Fibroblast of skin of abdomen (primary cell): ENCODE measurements around the gene CPPED1.
"Not testable (repeated sequence)": the region's sequence is repeated elsewhere in the genome, so short reads cannot be mapped to it uniquely, and the experiment has no call there.

Experiments used
- DNase-seq: peaks from one replicate; pipeline ENCODE4 v3.0.0-alpha.2; 2013

CPPED1 gene

GRCh38 chr16:12801511-12802042 is 2.1 kb downstream of the CPPED1 start:
- peak; percentile 77 for DNase-seq

- no peak for DNase-seq
These were observed 2.9 kb downstream of the CPPED1 start for GRCh38 chr16:12800817-12801216.

- DNase-seq, result not testable (repeated sequence)
These were observed 3.7 kb downstream of the CPPED1 start for GRCh38 chr16:12799996-12800395.

- no peak for DNase-seq
These were observed 4.8 kb downstream of the CPPED1 start for GRCh38 chr16:12798846-12799245.

GRCh38 chr16:12798171-12798570 is 5.5 kb downstream of the CPPED1 start:
- DNase-seq, result no peak

GRCh38 chr16:12796498-12796897 is 7.2 kb downstream of the CPPED1 start:
- DNase-seq, result peak; percentile 28

GRCh38 chr16:12794486-12795387 is 8.9 kb downstream of the CPPED1 start:
- DNase-seq, result no peak

- DNase-seq, result no peak
These were observed 9.8 kb downstream of the CPPED1 start for GRCh38 chr16:12793865-12794240.

GRCh38 chr16:12793120-12793864 is 10.4 kb downstream of the CPPED1 start:
- DNase-seq, result no peak

- not testable (repeated sequence) for DNase-seq
These were observed 11.2 kb downstream of the CPPED1 start for GRCh38 chr16:12792528-12792927.

GRCh38 chr16:12791340-12791739 is 12.3 kb downstream of the CPPED1 start:
- no peak for DNase-seq

- DNase-seq, result no peak
These were observed 14.9 kb downstream of the CPPED1 start for GRCh38 chr16:12788758-12789157.

GRCh38 chr16:12786081-12786480 is 17.6 kb downstream of the CPPED1 start:
- no peak for DNase-seq

GRCh38 chr16:12784076-12784475 is 19.6 kb downstream of the CPPED1 start:
- DNase-seq, result no peak

- no peak for DNase-seq
These were observed 21.9 kb downstream of the CPPED1 start for GRCh38 chr16:12781777-12782176.

GRCh38 chr16:12780467-12780866 is 23.2 kb downstream of the CPPED1 start:
- no peak for DNase-seq

GRCh38 chr16:12778726-12779125 is 25.0 kb downstream of the CPPED1 start:
- no peak for DNase-seq

- DNase-seq, result no peak
These were observed 27.9 kb downstream of the CPPED1 start for GRCh38 chr16:12775656-12776236.

- DNase-seq, result no peak
These were observed 30.5 kb downstream of the CPPED1 start for GRCh38 chr16:12773221-12773620.

- no peak for DNase-seq
These were observed 32.3 kb downstream of the CPPED1 start for GRCh38 chr16:12771341-12771798.

- DNase-seq, result no peak
These were observed 34.2 kb downstream of the CPPED1 start for GRCh38 chr16:12769525-12769924.

- no peak for DNase-seq
These were observed 35.8 kb downstream of the CPPED1 start for GRCh38 chr16:12767897-12768296.

GRCh38 chr16:12766853-12767252 is 36.8 kb downstream of the CPPED1 start:
- no peak for DNase-seq
